Activated gamma-delta T cell (primary cell): ENCODE data around the gene MMD.
"Not testable (repeated sequence)": the region's sequence is repeated elsewhere in the genome, so short reads cannot be mapped to it uniquely, and the experiment has no call there.

Source experiments
- DNase-seq: peaks from one replicate; lab custom pipeline; 2025; lab: John Stamatoyannopoulos, UW

Gene MMD

GRCh38 chr17:55420067-55420775 lies 1.4 kb downstream of the MMD start:
- DNase-seq: no peak

GRCh38 chr17:55418369-55419268 lies 3.0 kb downstream of the MMD start:
- no peak for DNase-seq

GRCh38 chr17:55417411-55418268 lies 4.0 kb downstream of the MMD start:
- DNase-seq: no peak

GRCh38 chr17:55416470-55417052 lies 5.1 kb downstream of the MMD start:
- no peak for DNase-seq

- no peak for DNase-seq
Measured at GRCh38 chr17:55416000-55416399, 5.6 kb downstream of the MMD start.

GRCh38 chr17:55414983-55415382 lies 6.7 kb downstream of the MMD start:
- no peak for DNase-seq

- DNase-seq: no peak
Measured at GRCh38 chr17:55413825-55414489, 7.7 kb downstream of the MMD start.

DNA sequence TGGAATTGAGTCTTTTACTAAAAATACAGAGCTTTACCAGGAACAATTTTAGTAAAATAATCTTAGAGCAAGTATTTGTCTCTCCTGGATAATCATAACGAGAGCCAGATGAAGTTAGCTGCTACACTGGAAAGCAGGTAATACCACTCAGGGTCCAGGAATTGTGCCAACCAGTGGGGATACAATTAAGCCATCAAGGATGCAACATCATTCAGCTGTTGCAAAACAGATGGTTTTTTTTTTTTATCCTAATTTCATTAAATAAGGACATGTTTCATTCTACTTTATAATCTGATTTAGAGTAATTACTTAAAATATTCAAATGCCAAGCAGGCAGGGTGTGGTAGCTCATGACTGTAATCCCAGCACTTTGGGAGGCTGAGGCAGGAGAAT lies 10.2 kb downstream of the MMD start:
- no peak for DNase-seq

GRCh38 chr17:55410722-55411462 lies 10.7 kb downstream of the MMD start:
- DNase-seq: no peak

DNA sequence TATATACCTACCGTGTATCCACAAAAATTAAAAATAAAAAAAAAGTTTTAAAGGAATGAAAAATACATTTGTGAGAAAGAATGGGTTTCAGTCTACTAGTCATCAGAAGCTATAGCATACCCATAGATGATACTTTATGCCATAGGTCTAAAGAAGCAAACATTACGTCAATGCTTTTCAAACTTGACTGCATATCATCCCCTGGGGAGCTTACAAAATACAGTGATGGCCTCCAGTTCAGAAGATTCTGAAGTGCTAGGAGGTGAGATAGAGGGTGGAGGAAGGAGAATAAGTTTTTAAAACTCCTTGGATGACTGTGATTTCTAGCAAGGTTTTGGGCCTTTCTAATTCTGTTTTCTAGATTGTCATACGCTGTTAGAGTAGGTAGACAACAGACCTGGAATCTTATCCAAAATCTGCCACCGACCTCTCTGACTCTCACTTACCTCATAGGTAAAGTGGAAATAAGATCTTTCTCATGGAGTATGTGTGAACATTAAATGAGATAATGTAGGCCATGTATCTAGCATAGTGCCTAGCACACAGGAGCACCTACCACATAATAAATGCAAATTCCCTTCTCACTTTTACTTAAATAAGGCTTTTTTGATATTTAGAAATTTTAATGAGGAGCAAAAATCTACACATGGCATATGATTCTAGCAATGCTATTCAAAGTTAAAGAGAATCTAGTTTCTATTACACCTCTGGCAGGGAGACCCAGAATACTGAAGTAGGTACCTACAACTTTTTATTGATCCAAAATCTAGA lies 12.4 kb downstream of the MMD start:
- no peak for DNase-seq

DNA sequence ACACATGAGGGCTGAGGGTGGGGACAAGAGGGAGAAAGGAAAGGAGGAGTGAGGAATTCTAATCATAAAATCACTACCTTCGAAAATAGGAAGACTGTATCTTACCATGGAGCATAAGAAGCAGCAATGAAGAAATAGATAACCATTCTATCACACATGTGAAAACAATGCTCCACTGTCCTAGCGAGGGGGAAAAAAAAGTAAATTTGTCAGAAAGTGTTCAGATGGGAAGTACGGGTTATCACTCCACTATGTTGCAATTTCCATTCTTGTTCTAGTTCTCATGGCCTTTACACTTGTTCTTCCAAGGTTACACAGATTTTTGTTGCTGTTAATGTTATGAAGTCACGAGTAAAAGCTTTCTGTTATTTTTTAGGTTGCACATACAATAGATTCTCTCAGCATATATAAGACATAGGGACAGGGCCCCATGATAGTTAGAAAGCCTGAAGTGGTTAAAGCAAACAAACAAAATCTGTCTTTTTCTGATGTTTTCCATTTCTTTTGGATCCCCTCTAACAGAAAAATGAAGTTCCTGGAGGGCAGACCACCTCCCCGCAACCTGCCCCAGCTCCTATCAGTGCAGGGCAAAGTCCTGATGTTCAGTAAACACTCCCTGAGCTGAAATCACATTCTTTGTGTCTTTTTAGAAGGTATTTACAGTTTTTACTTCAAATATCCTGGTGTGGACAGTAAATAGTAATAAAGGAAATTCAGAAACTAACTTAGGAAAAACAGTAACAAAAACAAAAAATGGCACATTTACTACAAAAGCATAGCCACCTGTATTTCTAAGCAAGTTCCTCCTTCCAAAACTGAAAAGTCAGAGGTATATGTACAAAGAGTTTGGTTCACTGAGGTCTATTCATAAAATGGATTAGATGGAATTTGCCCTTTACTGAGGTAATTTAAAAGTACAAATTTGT lies 13.7 kb downstream of the MMD start:
- DNase-seq: no peak

GRCh38 chr17:55405600-55405999 lies 16.0 kb downstream of the MMD start:
- DNase-seq: no peak

DNA sequence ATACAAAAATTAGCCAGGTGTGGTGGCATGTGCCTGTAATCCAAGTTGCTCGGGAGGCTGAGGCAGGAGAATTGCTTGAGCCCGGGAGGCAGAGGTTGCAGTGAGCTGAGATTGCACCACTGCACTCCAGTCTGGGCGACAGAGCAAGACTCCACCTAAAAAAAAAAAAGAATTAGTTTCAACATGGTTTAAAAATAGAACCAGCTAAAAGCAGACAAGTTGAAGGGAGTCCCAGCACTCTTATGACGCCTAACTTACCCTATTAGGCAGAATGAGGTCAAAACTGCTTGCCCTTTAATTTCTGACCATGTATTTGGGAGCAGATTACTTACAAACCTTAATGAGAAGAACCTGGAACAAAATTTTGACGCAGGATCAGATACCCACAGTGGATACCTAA lies 17.4 kb downstream of the MMD start:
- DNase-seq: not testable (repeated sequence)

GRCh38 chr17:55402374-55402773 lies 19.3 kb downstream of the MMD start:
- DNase-seq: no peak

DNA sequence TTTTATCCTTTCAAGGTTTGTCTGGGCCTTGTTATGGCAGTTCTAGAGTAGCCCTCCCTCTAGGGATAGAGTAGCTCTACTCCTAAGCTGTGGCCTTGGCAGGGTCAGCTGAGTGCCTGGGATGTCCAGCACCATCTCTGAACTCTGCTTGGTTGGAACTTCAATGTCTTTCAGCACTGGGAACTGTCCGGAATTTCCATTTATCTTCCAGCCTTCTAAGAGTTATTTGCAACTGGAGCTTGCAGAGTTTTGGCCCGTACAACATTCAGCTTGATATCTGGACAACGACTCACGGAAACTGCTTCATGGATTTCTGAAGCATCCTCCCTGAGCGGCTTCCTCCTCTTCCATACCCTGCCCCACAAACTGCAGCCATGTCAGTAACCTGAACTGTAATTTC lies 22.9 kb downstream of the MMD start:
- DNase-seq: no peak

GRCh38 chr17:55395803-55396505 lies 25.7 kb downstream of the MMD start:
- DNase-seq: no peak

DNA sequence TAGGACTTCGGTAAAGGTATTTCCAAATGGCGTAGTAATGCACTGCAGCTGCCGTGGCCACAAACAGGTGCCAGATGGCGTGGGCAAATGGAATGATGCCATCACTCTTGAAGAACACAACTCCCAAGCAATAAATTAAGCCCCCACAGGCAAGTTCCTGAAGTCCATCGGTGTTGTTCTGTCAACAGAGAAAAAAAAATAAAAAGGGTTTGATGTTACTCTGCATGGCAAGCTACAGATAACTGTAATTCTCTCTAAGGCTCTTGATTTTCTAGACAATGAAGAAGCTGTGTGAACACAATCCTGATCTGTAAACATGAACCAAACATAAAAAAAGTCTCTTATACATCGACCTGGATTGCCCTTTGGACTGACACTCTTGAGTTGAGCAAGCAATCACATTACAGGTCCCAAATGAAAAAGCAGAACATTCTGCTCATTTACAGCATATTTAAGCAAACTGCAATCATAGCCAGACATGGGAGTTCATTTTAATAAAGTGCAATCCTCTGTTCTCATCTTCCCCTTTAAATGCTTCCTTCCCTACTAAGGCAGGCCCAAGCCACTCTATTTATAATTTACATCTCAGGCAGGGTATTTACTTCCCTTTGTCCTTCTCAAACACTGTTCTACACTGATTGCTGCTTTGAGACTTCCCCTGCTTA lies 27.1 kb downstream of the MMD start:
- no peak for DNase-seq
